Activated CD4-positive, CD25-positive, alpha-beta regulatory T cell treated with anti-CD3 and anti-CD28 coated beads, Interleukin-2, amount 50 U/mL, for 24 hours (primary cell): ENCODE data around the gene PRMT3.
"Not testable (repeated sequence)": the region's sequence is repeated elsewhere in the genome, so short reads cannot be mapped to it uniquely, and the experiment has no call there.

Experiments used
- ATAC-seq, 2 donors: fragments of 150-1000 bp; cut with Tn5 transposase; one replicate each; pipeline ENCODE4 v1.10.0; 2021; ENCODE audit warnings: mild to moderate bottlenecking in 1 of 2, moderate library complexity in 1 of 2

PRMT3 gene

DNA sequence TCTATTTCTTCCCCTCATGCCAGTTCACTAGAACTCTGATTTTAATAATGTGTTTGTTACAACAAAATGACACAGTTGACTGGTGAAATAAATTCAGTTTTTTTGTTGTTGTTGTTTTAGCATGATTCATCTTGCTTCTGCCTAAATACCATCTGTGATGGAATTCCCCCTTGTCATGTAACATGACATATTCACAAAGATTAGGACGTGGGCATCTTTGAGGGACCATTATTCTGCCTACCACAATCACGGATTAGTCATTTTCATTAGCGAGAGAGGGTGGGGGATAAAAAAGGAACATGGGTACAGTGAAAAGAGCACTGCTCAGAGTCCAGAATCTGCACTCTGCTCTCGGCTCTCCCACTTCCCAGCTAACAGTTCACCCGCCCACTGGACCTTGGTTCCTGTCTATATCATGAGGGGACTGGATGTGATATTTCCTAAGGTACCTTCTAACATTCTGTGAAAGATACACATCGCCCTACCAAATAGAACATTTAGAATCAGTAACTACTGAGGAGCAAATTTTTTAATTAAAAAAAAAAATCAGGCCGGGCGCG lies 12.7 kb upstream of the PRMT3 start:
- peak; percentile 92 for ATAC-seq

DNA sequence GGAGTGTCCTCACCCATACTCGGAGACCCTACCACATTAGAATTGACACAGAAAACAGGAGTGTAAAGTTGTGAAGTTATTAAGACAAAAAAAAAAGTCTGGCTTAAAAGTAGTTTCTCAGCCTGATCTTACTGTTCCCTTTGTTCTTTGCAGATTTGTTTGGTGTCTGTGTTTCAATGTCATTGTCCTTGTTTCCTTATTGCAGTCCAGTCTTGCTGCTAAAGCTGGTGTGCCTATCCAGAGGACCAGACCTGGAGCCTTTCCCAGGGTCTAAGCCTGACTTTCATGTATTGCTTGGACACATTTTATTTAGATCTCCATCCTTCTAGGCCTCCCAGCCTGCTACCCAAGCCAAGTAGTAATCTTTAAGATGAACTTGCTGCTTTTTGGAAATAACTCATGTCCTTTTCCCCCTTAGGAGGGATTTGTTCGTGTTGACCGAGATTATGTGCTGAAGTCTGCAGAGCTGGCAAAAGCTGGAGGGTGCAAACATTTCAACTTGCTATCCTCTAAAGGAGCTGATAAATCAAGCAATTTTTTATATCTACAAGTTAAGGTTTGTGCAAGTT lies 11.3 kb upstream of the PRMT3 start:
- ATAC-seq, result no peak

DNA sequence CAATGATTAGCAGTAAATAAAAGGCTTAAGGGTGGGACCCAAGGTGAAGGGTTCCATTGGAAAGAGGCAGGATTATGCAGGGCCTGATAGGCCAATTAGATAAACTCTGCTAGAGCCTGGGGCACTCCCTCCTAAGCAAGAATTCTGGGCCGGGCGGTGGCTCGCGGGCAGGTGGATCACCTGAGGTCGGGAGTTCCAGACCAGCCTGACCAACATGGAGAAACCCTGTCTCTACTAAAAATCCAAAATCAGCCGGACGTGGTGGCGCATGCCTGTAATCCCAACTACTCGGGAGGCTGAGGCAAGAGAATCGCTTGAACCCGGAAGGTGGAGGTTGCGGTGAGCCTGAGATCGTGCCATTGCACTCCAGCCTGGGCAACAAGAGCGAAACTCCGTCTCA lies 1.5 kb upstream of the PRMT3 start:
- not testable (repeated sequence) for ATAC-seq

DNA sequence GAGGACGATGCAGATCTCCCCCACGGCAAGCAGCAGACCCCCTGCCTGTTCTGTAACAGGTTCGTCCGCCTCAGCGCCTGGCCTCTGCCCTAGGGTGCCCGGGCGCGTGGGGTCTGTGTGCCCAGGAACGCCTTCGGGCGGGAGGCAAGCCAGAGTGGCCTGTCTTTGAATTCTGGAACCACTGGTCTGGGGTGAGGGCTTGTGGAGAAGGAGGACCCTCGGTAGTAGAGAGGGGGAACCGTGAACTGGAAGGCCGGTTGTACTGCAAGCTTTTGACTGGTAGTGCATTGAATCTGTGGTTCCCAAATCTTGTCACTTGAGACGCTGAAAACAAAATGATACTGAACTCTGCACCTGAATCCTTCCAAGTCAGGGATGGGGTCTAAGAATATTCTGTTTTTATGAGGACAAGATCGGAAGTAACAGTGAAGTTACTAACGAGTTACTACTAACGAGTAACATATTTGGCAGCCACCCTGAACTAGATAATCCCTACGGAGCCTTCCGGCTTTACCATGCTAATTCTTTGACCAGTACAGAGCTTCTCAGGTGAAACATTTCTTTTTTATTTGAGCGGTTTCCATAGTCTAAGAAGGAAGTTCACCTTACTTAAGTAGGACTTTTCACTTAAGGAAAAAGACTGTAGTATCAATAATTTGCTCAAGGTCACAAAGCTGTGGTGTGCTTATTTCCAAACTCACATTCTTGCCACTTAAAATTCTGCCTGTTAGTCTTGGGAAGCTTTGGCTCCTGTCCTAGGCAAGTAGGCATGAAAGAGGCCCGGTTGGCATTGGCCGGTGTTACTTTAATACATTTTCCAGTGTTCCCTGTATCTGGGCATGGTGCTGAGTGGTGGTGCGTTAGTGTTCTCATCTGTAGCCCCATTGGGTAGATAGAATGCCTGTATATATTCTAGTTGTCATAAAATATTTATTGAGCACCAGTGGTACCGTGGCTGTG lies 860 bp downstream of the PRMT3 start:
- peak; percentile 7 to 13 for ATAC-seq

DNA sequence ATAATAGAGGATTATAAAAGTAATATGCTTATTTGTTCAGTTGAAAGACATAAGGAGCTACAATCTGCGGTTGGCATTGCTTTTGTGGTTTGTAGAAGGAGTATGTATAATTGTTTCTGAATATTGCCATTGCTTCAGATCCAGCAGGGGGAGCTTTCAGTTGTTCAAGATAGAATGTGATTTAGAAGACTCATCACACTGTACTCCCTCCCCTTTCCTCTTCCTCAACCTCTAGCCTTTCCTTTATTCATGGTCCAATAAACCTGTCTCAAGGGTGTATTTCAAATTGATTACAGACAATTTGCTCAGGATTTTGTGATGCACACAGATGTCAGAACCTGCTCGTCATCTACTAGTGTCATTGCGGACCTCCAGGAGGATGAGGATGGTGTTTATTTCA lies 9.8 kb downstream of the PRMT3 start:
- peak; percentile 41 to 73 for ATAC-seq

DNA sequence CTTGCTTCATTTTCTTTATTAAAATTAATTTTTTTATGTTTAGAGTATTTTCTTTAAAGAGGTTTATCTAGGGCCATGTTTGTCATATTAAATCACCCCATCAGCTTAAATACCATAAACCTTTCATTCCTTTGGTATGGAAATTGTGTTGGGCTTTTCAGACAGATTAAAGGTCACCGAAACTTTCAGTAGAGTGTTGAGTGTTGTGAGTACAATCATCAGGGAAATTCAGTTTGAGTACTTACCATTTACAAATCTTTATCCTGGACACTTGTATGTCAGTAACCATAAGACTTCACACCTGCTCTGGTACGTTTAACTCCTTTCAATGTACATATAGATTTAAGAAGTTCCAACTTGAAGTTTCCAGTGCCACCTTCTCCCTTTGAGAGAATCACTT lies 12.0 kb downstream of the PRMT3 start:
- no peak for ATAC-seq

DNA sequence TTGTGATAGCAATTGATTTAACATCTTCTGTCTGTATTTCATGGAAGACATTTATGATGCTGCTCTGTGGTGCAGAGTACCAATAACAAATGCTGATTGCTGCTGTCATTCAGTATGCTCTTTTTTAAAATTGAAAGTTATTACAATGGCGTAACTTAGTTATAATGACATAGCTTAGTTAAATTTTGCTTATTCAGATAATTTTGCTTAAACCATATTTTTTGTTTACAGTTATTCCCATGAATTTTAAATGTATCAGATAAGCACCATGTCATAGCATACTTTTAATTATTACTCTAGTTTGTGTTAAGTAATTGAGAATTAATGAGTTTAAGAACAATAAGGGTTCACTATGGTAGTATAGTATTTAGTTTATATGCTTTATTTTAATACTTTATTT lies 15.5 kb downstream of the PRMT3 start:
- ATAC-seq, result no peak

DNA sequence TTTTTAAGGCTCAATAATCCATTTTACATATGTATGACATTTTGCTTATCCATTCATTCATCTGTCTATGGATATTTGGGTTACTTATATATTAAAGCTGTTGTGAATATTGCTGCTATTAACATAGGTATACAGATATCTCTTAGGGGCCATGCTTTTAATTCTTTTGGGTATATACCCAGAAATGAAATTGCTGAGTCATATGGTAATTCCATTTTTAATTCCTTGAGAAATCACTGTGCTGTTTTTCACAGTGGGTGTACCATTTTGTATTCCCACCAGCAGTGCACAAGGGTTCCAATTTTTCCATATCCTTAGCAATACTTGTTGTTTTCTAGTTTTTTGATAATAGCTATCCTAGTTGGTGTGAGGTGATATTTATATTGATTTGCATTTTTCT lies 19.0 kb downstream of the PRMT3 start:
- no peak for ATAC-seq

DNA sequence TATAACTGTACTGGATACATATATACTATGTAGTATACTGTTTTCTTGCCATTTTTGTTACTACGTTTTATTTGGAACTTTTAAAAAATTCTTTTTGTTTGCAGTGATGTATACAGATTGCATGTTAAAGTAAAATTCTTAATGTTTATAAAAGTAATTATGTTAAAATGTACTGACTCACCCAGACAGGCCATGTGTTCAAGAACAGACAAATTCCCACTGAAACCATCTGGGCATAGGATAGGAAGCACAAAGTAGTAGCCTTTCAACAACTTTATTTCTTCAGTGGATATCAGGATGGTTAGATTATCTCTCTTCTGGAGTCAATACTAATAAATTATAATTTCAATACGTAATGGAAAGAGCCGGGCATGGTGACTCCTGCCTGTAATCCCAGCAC lies 19.8 kb downstream of the PRMT3 start:
- ATAC-seq, result no peak

DNA sequence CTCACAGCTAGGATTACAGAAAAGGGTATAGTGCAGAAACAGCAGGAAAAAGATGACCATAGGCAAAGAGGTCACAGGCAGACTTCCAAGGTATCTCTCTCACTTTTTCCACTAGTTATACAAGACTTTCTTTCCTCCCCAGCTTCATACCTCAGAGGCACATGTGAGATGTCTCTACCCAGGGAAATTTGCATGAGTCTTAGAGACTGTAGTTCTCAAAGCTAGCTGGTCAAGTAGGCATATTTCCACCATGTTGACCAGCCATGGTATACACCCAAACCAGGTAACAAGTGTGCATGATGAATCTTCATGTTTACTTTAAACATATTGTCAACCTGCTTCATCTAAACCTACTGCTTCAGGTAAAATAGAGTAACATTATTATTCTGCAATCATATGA lies 27.9 kb downstream of the PRMT3 start:
- no peak for ATAC-seq

DNA sequence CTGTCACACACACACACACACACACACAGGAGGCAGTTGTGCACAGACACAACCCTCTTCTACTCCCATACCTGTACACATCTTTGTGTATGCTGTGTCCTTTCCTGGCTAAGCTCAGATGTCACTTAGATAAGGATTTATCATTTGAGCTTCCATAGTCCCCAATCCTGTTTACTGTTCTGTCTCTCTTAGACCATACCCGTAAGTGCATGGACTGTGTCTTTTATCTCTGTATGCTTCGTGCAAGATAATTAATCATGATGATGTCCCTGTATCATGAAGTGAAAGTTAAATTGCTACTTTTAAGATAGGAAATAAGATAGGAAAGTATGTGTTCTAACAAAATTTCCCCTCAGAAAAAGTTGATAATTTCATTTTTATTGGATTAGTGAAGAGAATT lies 30.3 kb downstream of the PRMT3 start:
- ATAC-seq, result no peak

DNA sequence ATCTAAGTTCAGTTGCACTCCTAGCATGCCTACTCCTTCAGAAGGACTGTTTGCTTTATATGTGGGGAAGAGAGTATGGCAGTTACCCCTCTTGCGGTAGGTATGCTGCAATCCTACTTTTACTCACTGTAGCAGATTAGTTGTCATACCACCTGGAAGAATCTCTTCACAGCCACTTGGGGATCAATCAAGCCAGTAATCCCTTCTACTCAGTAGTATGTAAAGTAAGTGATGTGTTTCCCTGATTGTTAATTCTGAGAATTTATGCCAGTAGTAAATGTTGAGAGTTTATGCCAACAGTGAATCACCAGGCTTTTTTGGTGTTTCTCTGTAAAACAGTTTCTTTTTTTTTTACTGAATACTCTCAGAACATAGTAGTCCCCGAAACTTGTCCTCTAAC lies 34.4 kb downstream of the PRMT3 start:
- peak; percentile 38 to 64 for ATAC-seq

DNA sequence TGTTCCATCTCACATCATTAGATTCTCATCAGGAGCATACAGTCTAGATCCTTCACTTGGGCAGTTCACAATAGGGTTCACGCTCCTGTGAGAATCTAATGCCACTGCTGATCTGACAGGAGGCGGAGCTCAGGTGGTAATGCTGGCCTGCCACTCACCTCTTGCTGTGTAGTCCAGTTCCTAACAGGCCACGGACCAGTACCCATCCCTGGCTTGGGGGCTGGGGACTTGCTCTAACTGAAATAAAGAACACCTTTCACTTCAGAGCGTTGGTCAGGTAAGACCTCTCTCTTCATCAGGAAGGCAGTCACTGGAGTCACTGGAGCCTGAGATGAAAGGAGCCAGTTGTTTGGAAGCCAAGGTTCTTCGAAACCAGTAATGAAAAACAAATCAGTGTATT lies 41.7 kb downstream of the PRMT3 start:
- no peak for ATAC-seq

DNA sequence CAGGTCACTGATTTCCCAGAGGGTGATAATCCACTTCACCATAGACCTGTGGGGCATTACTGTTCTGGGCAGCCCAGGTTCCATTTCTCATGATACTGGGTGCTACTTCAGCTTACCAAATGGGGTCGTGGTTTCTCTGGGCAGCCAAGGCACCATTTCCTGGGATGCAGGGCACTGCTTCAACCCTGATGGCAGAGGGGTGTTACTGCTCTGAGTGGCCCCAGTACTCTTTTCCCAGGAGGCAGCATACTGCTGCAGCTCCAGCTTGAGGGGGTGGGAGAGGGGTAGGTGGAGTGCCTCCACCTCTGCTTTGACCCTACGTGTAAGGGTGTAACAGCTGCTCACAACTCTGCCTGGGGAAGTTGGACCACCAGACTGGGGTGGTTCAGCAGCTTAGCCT lies 51.1 kb downstream of the PRMT3 start:
- ATAC-seq, result no peak

DNA sequence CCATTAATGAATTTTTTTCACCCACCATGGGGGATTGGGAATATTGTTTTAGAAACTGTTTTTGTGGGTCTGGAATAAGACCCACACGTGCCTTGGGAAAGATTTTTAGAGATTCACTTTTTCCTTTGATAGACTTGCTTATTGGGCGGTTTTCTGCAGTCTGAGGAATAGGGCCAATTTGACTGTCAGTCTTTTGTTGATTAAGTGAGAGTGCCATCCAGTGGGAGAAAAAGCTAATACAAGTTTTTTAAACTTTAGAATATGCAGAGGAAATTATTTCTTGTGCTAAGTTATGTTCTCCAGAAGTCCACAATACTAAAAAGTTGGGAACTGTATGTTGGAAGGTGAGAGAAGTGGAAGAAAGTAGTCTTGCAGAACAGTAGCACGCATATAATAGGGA lies 56.1 kb downstream of the PRMT3 start:
- ATAC-seq, result no peak

DNA sequence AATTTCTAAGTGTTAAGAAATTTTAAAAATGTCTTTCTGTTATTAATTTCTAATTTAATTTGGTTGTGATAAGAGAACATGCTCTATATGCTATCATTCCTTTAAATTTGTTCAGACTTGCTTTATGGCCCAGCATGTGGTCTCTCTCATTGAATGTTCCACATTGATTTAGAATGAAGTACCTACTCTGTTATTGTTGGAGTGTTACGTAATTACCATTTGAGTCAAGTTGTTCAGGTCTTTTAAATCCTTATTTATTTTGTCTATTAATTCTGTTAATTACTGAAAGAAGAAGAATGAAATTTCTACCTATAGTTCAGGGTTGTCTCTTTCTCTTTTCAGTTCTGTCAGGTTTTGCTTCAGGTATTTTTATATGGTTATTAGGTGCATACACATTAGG lies 57.0 kb downstream of the PRMT3 start:
- ATAC-seq, result no peak

DNA sequence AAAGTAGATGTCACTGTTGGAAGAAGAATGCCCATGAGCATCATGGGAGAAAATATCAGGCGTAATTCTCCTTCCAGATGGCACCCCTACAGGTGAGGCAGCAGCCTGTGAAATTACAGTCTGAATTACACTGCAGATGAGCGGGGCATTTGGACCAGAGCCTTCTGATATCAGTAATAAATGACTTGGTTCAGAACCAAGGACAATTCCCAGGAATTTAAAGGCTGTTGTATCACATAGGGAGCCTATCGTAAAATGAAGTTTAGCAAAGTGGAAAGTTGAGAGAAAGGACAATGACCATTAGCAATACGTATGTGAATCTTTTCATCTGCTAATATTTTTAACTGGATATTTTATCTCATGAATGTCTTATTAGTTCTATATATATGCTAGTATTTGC lies 61.3 kb downstream of the PRMT3 start:
- ATAC-seq, result no peak

DNA sequence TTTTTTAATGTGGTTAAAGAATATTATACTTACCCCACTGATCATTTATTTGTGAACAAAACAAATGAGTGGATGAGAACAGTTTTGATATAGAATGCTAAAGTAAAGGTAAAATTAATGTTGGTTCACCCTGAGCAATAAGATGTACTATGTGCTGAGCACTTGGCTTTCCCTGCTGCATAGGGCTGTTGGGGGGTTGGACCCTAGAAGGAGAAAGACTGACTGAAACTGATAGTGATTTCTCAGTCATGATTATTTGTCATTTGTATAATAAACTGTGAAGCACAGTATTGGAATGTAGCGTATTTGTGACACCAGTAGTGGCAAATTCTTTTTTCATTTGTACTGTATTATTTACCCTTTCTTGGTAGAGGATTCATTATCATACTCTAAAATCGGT lies 63.3 kb downstream of the PRMT3 start:
- ATAC-seq, result no peak

DNA sequence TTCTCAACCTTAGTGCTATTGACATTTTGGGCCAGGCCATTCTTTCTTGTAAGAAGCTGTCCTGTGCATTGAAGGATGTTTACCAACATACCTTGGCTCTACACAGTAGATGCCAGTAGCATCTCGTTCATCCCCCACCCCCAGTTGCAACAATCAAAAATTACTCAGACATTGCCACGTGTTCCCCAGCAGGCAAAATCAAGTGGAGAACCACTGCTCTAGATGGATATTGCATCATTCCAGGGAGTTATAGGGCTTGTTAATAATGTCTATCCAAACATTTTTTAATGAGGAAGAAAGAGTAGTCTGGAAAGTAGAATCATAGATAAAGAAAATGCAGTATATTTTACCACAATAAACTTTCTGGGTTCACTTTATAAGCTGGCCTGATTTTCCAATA lies 64.1 kb downstream of the PRMT3 start:
- no peak for ATAC-seq

DNA sequence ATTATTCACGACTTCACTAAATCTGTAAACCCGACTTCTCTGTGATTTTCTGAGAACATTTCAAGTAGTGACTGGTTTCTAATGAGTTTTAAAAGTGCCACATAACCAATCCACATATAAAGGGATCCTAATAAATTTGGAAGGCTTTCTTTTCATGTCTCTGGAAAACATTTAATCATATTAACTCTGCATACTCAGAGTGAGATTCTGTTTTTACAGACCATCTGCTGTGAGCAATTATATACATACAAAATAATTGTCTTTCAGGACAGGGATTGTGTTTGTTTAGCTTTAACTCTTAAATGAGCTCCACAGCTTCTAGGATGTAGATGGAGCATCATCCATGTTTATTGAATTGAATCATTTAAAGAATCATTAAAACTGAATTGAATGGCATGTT lies 65.1 kb downstream of the PRMT3 start:
- ATAC-seq, result no peak

DNA sequence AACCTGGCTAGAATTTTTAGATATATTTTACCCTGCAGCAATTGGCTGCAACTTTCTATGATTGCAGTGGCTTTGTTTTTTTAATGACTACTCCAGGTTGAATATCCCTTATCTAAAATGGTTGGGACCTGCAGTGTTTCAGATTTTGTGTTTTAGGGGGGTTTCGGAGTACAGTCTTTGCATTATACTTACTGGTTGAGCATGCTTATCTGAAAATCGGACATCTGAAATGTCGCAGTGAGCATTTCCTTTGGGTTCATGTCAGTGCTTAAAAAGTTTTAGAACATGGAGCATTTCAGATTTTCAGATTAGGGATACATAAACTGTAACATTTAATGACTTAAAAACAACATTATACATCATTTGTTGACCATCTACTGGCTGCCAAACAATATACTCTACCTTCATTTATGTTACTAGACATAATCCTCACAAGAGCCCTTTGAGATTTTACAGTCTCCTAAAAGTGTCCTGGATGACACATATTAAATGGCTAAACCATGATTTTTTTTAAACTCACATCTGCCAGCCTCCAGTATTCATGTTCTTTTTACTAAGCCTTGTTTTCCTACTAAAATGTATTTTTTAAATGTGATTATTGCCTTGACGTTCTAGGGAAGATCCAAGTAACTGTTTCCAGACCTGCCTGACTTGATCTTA lies 66.3 kb downstream of the PRMT3 start:
- ATAC-seq, result no peak

DNA sequence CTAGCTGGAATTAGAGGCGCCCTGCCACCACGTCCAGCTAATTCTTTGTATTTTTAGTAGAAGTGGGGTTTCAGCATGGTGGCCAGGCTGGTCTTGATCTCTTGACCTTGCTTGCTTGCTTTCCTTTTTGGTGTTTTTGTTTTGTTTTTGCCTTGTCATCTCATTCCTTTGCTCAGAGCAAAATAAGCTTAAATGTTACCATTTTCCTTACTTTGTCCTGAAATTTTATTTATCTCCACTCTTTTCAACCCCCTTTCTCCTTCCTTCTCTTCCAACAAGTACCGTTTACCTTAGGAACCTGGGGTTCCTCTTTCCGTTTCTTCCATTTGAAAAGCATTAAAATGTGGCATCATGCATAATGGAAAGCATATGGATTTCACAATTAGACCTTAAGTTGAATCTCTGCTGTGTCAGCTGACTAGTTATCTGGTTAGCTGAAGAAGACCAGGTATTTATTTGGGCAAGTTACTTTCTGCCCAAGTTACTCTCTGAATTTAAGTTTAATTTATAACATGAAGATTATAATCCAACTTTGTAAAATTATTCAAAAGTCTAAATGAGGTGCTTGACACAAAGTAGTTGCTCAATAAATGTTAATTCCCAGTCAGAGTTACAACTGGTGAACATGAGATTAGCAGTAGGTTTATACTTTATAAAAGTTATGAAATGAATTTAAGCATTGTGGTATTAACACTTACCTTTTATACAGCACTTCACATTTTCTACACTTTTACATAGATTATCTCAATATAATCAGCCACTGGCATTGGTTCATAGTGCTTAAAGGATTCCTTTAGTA lies 69.7 kb downstream of the PRMT3 start:
- ATAC-seq, result no peak
